GM21717 (cell line): ENCODE measurements around the gene ZNF331.

Experiments used
- ATAC-seq: cut with Tn5 transposase; IDR thresholded peaks from one replicate; pipeline ENCODE4 v1.9.1; 2021; ENCODE audit warnings: mild to moderate bottlenecking, moderate library complexity; ENCODE audit not compliant: unreplicated experiment

Gene ZNF331

DNA sequence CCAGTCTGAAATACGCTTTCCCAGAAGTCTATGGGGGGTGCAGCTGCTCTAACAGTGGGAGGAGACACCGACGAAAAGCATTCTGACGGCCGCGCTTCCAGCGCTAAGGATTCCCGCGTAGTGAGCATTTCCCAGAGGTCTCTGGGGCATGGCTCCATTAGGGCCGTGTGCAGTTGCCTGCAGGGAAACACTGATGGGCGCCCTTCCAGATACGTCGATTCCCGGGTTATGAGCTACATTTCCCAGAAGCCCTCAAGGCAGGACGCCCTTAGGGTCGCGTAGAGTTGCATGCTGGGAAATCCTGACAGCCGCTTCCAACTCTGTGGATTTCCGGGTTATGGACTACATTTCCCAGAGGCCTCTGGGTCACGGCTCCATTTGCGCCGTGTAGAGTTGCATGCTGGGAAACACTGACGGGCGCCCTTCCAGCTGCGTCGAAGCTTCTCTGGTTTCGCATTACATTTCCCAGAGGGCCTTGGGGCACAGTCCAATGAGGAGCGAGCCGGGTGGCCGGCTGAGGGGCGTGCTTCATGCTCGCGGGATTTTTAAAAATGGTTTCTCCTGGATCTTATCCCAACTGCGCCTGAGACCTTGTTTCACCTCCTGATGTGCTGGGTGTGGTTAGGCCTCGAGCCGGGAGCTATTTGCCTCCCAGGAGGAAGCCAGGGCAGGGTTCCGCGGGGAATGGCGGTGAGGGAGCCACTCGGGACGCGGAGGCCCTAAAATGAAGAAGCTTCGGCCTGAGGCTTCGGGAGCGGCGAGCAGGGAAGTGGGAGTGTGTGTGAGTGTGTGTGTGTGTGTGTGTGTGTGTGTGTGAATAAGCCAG is 17.2 kb upstream of the ZNF331 start:
- peak; percentile 96 for ATAC-seq

DNA sequence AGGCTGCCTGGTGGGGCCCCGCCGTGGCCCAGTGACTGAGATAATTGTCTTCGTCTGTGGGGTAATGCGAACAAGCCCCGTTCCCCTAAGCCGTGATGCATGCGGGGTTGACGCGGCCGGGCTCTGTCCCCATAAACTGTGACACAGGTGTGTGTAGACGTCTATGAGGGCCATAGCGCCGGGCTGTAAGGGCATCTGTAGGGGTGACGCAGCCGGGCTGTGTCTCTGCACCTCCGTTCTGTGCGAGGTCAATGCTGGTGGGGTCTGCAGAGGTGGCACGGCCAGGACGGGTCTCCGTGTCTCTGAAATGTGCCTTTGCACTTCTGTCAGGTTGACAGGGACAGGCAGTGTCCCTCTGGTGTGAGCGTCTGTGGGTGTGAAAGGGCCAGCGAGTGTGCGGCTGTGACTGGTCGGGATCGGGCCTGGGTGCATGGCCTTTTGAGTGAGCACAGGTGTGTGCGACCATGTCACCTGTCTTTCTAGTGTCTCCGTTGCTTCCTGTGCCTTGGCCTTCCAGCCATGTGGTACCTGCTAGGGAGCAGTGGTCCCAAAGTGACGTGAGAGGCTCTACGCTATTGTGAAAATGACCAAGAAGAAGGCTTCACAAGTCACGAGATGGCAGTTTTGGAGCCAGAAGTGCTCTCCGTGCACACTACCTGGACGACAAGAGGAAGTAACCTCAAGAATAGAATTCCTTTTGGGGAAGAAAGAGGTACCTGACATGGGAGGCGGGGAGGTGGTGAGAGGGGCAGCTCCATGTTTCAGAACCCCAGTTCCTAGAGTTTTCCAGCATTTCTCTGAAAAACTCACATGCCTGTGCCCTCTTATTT is 16.4 kb upstream of the ZNF331 start:
- no peak for ATAC-seq

DNA sequence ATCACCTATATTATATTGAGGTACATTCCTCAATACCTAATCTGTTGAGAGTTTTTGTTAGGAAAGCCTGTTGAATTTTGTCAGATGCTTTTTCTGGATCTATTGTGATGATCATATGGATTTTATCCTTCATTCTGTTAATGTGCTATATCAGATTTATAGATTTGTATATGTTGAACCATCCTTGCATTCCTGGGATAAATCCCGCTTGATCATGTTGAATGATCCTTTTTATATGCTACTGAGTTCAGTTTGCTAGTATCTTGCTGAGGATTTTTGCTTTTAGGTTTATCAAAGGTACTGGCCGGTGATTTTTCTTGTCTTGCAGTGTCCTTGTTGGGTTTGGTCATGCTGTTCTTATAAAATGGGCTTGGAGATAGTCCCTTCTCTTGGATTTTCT is 12.0 kb upstream of the ZNF331 start:
- no peak for ATAC-seq

DNA sequence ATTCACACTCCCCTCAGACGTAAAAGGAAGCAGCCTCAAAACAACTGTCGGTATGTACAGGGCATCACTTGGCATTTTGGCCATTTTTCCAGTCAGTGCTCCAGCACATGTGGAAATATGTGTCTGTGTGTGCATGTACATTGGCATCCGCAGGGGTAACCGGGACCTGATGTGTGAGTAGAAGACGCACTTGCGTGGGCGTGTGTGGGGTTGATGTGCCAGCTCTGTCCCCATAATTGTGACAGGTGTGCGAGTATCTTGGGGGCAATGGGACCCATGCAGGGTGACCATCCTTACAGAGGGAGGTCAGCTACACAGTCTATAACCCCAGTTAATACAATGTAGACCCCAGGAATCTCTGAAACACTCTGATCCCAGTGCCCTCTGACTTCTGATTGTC is 7.3 kb upstream of the ZNF331 start:
- ATAC-seq, result no peak

DNA sequence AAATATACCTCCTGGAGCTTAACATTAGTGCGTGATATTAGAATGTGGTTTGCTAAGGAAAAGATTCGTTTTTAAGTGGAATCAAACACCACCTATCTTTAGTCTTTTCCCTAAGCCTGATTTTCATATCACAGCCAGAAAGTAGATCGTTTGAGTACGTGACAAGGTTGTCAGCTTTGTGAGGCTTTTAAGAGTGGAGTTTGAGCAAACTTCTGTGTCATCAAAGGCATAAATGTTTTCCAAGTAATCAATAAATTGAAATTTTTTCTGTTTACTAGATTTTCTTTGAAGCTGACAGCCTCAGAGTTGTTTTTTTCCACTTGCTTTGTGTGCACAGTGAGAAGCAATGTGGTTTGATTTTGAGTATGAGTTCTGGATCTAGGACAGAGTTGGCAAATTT is 6.5 kb upstream of the ZNF331 start:
- no peak for ATAC-seq

DNA sequence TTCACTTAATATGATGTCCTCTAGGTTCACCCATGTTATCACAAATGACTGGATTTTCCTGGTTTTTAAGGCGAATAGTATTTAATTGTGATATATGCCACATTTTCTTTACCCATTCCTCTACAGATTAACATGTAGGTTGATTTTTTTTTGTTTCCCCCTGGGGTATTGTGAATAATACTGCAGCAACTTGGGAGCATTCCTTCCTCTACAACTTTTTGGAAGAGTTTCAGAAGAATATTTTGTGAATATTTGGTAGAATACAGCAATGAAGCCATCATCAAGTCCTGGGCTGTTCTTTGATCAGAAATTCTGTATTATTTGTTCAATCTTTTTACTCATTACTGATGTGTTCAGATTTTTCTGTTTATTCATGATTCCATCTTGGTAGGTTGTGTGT is 5.6 kb upstream of the ZNF331 start:
- ATAC-seq, result no peak

DNA sequence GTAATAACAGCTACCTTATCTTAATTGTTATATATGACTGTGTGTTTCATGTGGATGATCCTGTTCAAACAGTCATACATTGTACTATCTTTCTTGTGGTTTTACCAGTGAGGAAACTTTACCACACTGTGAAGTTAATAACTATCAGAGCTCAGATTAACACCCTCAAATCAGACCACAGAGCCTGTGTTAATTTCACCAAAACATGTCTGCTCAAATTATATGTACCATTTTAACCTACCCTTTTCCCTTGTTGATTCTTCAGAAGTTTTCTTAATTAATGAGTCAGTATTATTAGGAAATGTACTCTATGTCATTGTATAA is 1.8 kb upstream of the ZNF331 start:
- ATAC-seq, result no peak

DNA sequence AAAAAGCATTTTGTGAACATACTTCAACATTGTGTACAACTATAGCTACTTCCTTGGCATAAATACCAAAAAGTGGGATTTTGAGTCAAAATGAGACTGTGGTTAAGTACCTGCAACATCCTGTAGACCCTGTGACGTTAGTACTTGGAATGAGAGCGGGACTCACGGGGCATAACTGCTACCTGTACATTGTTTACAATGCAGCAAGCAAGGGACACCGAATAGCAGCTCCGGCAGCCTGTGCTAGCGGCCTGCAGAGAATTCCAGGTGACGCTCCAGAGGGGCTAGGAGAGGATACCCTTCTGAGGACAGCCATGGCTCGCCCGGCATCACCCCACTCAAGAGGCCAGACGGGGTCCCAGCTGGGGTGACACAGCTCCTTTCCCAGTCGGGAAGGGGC is 824 bp upstream of the ZNF331 start:
- no peak for ATAC-seq

DNA sequence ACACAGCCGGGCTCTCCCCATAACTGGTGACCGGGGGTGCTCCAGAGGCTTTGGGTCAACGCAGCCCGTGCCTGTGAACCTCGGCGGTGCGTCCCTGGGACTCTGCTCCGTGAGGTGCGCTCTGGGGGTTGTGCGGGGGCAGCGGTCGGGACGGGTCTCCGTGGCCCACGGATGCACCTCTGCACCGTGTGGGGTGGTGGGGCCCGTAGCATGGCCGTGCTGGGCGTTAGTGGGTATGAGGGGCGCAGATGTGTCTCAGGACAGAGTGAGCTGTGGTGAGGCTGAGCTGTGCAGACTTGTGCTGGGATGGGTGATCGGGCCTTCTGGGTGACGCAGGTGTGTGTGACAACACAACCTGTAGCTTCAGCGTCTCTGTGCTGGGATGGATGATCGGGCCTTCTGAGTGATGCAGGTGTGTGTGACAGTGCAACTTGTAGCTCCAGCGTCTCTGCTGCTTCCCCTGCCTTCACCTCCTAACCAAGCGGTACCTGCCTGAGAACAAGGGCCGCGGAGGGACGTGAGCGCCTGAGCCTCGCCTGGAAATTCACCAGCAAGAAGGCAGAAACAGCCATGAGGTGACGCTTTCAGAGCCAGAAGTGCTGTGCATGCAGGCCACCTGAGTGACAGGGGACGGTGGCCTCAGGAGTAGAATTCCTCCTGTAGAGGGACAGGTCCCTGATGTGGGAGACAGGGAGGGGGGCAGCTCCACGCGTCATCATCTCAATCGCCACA is 599 bp downstream of the ZNF331 start:
- peak; percentile 10 for ATAC-seq

DNA sequence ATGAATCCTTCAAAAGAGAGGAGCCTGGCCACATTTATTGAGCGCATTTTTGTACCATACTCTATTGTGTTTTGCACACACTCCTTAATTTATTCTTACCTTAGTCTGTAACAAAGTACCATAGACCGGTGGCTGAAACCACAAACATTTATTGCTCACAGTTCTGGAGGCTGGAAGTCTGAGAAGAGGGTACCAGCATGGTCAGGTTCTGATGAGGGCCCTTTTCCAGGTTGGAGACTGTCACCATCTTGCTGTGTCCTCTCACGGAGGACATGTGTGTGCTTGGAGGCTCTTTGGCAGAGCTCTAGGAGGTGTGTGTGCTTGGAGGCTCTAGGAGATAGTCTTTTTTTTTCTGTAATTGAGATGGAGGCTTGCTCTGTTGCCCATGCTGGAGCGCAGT is 2.1 kb downstream of the ZNF331 start:
- ATAC-seq, result no peak

DNA sequence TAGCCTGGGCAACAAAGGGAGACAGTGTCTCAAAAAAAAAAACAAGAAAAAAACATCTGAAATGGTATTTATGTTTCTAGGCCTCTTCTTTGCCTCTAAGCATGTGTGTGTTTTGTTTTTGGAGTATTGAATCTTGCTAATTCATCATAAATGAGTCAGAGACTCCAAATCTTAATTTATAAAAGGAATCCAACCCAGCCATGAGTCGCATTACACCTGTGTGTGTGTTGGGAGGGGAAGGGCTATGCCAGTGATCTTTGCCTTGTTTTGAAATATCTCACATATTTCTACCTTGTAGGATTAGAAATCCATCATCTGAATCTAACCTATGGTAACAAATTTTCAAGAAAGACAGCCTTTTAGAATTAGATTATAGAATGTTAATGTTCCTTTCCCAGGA is 4.0 kb downstream of the ZNF331 start:
- no peak for ATAC-seq

DNA sequence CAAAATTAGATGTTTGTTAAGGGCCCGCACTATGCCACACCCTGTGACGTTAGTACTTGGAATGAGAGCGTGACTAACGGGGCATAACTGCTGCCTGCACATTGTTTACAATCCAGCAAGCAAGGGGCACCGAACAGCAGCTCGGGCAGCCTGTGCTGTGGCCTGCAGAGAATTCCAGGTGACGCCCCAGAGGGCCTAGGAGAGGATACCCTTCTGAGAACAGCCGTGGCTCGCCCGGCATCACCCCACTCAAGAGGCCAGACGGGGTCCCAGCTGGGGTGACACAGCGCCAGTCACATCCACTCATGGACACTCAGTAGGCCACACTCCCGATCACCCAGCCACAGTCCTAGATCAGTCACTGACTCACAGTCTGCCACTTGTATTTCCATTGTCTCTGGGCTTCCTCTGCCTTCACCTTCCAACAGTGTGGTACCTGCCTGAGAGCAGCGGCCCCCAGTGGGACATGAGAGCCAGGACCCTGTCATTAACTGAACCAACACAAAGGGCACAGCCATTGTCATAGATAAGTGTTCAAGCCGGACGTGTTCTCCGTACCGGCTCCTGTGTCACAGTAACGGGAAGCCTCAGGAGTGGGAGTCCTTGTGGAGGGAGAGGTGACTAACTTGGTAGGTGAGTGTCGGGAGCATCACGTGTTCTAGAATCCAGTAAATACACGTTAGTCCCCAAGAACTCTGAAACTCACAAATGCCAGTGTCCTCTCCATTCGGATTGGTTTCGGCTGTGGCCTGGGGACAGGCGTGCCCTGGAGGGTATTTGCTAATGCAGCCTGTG is 7.5 kb downstream of the ZNF331 start:
- ATAC-seq, result no peak

DNA sequence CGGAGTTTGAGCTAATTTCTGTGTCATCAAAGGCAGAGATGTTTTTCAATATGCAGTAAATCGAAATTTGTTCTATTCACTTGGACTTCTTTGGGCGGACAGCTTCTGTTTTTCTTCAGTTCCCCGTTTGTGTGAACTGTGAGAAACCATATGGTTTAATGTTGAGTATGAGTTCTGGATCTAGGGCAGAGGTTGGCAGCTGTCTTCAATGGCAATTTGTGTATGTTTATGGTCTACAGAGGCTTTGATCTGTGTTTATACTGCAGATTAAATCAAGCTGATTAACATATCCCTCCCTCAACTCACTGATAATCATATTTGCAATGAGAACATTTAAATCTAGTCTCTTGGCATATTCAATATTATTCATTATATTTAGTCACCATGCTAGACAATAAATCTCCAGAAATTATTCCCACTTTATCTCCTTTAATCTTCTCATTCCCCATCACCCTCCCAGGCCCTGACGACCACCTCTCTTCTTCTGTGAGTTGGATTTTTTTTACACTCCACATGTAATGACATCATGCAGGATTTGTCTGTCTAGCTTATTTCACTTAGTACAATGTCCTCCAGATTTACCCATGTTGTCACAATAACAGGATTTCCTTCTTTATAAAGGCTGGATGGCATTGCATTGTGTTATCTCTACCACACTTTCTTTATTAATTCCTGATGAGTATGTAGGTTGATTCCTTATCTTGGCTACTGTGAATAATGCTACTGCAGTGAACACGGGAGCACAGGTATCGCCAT is 9.0 kb downstream of the ZNF331 start:
- no peak for ATAC-seq

DNA sequence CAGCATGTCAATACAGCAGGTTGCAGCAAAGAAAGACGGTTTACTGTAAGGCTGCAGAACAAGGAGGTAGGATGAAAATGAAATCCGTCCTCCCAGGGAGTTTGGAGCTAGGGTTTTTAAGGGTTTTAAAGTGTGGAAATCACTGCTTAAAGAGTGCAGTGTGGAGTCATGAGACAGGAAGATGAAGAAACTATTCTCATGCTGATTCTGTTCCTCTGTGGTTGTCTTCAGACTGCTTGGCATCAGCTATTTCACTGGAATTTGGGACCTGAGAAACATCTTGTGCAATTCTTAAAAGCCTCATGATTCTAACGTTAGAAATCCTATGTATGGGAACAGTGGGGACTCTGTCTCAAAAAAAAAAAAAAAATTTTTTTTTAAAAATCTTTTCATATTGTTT is 11.4 kb downstream of the ZNF331 start:
- no peak for ATAC-seq

DNA sequence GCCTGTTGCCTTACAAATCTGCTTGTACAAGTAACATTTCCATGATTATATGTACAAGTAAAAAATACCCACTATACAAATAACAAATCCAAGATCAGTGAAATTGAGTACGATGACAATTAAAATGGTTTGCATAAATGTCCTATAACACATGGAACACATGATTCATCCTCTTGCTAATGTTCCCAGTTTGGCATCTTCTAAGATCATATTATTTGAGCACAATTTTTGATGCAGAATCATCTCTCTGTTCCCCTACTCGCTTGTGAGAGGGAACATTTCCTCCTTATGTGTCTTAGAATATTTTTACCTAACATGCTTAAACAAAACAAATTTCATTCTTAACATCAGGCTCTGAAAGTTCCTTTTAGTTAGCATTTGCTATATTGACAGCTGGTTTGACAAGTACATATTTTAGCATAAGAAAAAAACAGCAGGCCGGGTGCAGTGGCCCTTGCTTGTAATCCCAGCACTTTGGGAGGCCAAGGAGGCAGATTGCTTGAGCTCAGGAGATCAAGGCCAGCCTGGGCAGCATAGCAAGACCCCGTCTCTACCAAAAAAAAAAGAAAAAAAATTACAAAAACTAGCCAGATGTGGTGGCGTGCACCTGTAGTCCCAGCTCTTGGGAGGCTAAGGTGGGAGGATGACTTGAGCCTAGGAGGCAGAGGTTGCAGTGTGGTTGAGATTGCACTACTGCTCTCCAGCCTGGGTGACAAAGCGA is 14.2 kb downstream of the ZNF331 start:
- no peak for ATAC-seq

DNA sequence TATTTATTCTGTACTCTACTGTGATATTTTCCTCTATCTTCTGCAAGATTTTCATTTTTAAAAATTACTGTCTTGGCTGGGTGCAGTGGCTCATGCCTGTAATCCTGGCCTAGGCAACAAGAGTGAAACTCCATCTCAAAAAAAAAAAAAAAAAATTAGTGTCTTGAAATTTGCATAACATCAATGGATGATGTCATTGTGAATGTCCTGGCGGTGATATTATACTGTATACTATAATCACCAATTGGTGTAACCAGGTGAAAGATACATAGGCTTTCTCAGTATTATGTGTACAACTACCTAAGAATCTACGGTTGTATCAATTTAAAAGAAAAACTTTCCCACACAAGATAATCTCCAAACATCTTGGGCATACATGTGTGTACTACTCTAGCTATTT is 15.2 kb downstream of the ZNF331 start:
- ATAC-seq, result no peak

DNA sequence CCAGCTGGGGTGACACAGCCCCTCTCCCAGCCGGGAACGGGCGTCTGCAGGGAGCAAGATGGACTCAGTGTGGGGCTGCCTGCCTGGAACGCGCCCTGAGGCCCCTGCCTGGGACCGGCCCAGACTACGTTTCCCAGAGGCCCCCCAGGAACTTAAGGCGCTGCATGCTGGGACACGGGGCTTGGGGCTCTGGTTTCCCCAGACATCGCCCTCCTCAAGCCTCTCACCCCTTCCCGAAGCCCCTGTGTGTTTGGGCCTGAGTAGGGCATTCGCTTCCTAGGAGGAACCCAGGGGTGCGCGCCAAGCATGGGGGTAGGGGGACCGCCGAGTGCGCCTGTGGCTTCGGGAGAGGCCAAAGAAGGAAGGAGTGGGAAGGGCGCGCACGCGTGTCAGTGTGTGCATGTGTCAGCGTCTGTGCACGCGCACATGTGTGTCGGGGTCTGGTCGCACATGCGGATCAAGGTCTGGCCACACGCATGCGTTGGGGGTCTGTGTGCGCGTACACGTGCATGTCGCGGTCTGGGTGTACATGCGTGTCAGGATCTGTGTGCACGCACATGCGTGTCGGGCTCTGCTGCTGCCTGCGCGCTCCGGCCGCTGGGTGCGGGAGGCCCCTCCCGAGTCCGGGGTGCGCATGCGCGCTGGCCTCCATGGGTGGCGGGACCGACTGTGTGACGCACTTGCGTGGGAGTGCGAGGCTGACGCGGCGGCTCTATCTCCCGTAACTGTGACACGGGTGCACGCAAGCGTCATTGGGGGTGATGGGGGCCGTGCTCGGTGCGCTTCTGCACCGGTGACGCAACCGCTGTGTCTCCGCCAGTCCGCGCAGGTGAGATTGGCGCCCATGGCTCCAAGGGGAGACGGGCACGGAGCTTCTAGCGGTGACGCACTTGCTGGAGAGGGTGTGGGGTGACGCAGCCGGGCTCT is 16.2 kb downstream of the ZNF331 start:
- ATAC-seq, result peak; percentile 53

DNA sequence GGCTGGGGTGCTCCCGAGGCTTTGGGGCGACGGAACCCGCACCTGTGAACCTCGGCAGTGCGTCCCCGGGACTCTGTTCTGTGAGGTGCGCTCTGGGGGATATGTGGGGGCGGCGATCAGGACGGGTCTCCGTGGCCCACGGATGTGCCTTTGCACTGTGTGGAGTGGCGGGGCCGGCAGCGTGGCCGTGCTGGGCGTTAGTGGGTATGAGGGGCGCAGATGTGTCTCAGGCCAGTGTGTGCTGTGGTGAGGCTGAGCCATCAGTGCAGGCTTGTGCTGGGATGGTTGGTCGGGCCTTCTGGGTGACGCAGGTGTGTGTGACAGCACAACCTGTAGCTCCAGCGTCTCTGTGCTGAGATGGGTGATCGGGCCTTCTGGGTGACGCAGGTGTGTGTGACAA is 16.9 kb downstream of the ZNF331 start:
- no peak for ATAC-seq

DNA sequence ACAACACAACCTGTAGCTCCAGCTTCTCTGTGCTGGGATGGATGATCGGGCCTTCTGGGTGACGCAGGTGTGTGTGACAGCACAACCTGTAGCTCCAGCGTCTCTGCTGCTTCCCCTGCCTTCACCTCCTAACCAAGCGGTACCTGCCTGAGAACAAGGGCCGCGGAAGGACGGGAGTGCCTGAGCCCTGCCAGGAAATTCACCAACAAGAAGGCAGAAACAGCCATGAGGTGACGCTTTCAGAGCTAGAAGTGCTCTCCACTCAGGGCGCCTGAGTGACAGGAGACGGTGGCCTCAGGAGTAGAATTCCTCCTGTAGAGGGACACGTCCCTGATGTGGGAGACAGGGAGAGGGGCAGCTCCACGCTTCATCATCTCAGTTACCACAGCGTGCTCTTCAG is 17.4 kb downstream of the ZNF331 start:
- ATAC-seq, result no peak
